GM12891 (cell line): ENCODE results near the gene KBTBD4.
"Not testable (repeated sequence)": the region's sequence is repeated elsewhere in the genome, so short reads cannot be mapped to it uniquely, and the experiment has no call there.

ENCODE experiments used
- DNase-seq: peaks from one replicate; pipeline ENCODE4 v3.0.0; 2011; ENCODE audit warnings: low spot score; ENCODE audit not compliant: insufficient read length
- FAIRE-seq: peaks from 2 replicates; lab custom pipeline; 2011; peaks lifted over from hg19 to GRCh38; lab: Jason Lieb, UNC
- PAX5 ChIP-seq: IDR thresholded peaks from 2 replicates; pipeline ENCODE4 v1.6.1; 2011; ENCODE audit warnings: low read length, moderate library complexity, mild to moderate bottlenecking; ENCODE audit not compliant: insufficient read depth, severe bottlenecking
- POLR2A ChIP-seq: IDR thresholded peaks from 2 replicates; pipeline ENCODE4 v1.6.1; 2011; ENCODE audit warnings: low read depth, low read length, control low read depth
- POLR2AphosphoS5 ChIP-seq: IDR thresholded peaks from 2 replicates; pipeline ENCODE4 v1.6.1; 2011; ENCODE audit warnings: low read depth, low read length, control low read depth
- POU2F2 ChIP-seq: IDR thresholded peaks from 2 replicates; pipeline ENCODE4 v1.6.1; 2011; ENCODE audit warnings: low read depth, mild to moderate bottlenecking, control low read depth, low read length, moderate library complexity
- SPI1 ChIP-seq: IDR thresholded peaks from 2 replicates; pipeline ENCODE4 v1.6.1; 2011; ENCODE audit warnings: low read depth, low read length, control low read depth
- TAF1 ChIP-seq: IDR thresholded peaks from 2 replicates; pipeline ENCODE4 v1.6.1; 2011; ENCODE audit warnings: low read depth, low read length, control low read depth

Gene KBTBD4

DNA sequence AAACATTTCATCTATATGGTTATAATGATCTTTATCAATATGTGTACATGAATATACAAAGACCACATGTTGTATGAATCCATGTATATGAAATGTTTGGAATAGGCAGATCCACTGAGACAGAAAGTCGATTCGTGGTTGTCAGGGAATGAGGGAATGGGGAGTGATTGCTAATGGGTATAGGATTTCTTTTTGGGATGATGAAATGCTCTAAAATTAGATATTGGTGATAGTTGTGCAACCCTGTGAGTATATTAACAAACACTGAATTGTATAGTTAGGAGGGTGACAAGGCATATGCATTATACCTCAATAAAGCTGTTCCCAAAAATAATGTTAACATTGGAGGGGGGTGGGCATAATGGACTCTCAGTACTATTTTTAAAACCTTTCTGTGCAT, 18.3 kb downstream of the KBTBD4 start:
- no peak for DNase-seq
- no peak for FAIRE-seq
- no peak for TF ChIP-seq TAF1
- TF ChIP-seq SPI1: no peak
- TF ChIP-seq PAX5: no peak
- no peak for TF ChIP-seq POLR2AphosphoS5
- TF ChIP-seq POLR2A: no peak
- no peak for TF ChIP-seq POU2F2

DNA sequence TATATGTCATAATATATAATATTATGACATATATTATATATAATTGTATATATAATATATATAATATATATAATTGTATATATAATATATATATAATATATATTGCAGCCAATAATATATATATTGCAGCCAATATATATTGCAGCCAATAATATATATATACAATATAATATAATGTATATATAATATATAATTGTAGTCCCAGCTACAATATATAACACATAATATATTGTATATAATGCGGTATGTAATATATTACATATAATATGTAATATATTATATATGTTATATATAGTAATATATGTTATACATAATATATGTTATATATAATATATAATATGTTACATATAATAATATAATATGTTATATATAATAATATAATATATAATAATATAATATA, 20.1 kb downstream of the KBTBD4 start:
- no peak for FAIRE-seq
- DNase-seq: no peak
- TF ChIP-seq TAF1: no peak
- TF ChIP-seq POLR2A: no peak
- no peak for TF ChIP-seq POLR2AphosphoS5
- no peak for TF ChIP-seq SPI1
- no peak for TF ChIP-seq POU2F2
- no peak for TF ChIP-seq PAX5

- not testable (repeated sequence) for FAIRE-seq
Measured at GRCh38 chr11:47557004-47557403, 21.8 kb downstream of the KBTBD4 start.

GRCh38 chr11:47553406-47553743, 25.4 kb downstream of the KBTBD4 start:
- no peak for DNase-seq
- no peak for FAIRE-seq
- TF ChIP-seq POLR2A (no peak), POU2F2 (no peak), PAX5 (no peak), SPI1 (no peak), POLR2AphosphoS5 (no peak), TAF1 (no peak)

More at GRCh38 chr11:47557004-47557403, 21.8 kb downstream of the KBTBD4 start:
- not testable (repeated sequence) for DNase-seq

- FAIRE-seq (peak; percentile 97), DNase-seq (peak; percentile 83)
- TF ChIP-seq PAX5: peak; percentile 54
- TF ChIP-seq SPI1: peak; percentile 41; the same call in 1 of the 2 replicates
- TF ChIP-seq POLR2A: no peak
- no peak; the same call in 1 of the 2 replicates for TF ChIP-seq POU2F2
- peak; percentile 53; the same call in 1 of the 2 replicates for TF ChIP-seq POLR2AphosphoS5
Measured at GRCh38 chr11:47552566-47553405, 26.0 kb downstream of the KBTBD4 start, which contains the start of gene CELF1. Gene CELF1 (minus strand): TSS chr11:47553132. CDS start chr11:47499523, 53,609 bp downstream.

- no peak for DNase-seq
- no peak for FAIRE-seq
- no peak for TF ChIP-seq PAX5
- TF ChIP-seq POLR2AphosphoS5: no peak
- no peak for TF ChIP-seq TAF1
- TF ChIP-seq POU2F2: no peak
- no peak for TF ChIP-seq SPI1
- TF ChIP-seq POLR2A: no peak
Measured at GRCh38 chr11:47552056-47552565, 26.7 kb downstream of the KBTBD4 start.

DNA sequence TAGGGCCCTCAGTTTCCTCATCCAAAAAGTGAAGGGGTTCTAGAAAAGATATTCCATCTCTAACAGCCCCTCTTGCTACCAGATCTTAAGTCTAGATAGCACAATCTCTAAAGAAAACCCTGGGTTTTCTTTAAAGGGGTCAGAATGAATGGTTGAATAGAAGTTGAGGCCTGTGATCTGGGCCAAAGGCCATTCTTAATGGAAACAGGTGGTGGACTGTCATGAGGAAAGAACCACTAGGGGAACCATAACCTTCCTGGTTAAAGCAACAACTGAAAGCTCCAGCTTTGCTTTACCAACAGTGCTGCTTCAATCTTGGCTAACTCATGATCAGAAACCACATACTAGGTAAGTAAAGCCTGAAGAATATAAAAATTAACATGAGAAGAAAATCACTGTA, 27.7 kb downstream of the KBTBD4 start:
- DNase-seq (no peak), FAIRE-seq (peak; percentile 56)
- no peak for TF ChIP-seq TAF1
- no peak for TF ChIP-seq SPI1

GRCh38 chr11:47550288-47551047, 28.3 kb downstream of the KBTBD4 start:
- TF ChIP-seq TAF1 (no peak), POLR2A (no peak), SPI1 (no peak), POLR2AphosphoS5 (no peak), PAX5 (no peak), POU2F2 (no peak)
- FAIRE-seq (peak; percentile 59), DNase-seq (no peak)

GRCh38 chr11:47546274-47546673, 32.5 kb downstream of the KBTBD4 start:
- DNase-seq, FAIRE-seq: not testable (repeated sequence)

GRCh38 chr11:47545298-47545697, 33.5 kb downstream of the KBTBD4 start:
- TF ChIP-seq SPI1 (no peak), POLR2A (no peak), PAX5 (no peak), TAF1 (no peak), POU2F2 (no peak), POLR2AphosphoS5 (no peak)
- DNase-seq (no peak), FAIRE-seq (no peak)
